Measurements from ENCODE around the gene MYRIP. TPM values are rescaled to one million over a fixed set of nuclear protein-coding genes. Genes with fewer than 3 reads are reported as not detected.

MYRIP gene
- total RNA-seq, 4 donors from 2014 or later, result 3.5 to 31.1 (median 12.1) TPM

DNA sequence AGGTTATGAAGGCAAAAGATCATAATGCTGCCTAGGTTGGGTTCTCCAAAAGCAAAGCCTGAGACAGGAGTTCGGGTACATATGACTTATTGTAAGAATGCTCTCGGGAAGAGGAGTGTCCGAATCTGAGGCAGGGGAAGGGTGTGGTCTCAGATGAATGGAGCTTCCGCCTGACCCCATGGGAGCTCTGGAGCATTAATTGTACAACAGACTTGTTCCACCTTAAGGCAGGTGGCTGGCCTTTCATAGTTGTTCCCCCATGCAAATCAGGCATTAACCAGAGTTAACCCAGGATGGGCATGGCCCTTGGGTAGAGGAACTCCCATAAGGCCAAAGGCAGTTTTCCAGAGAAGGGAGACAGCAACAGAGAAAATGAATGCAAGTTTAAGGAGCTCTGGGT, 170.6 kb downstream of the MYRIP start:
- no peak for TF ChIP-seq POLR2A (IDR thresholded peaks at IDR 0.05)
- no peak for TF ChIP-seq CTCF (IDR thresholded peaks at IDR 0.05)
- Histone ChIP-seq H3K9me3 (no peaks in the 10 kb centered on the region), H3K36me3 (no peaks in the 10 kb centered on the region), H3K4me3 (no peak overlapping the region), H3K27ac (no peak overlapping the region), H3K27me3 (no peaks in the 10 kb centered on the region), H3K4me1 (no peaks in the 10 kb centered on the region)
- intact Hi-C loops (cut with DNase I; ENCODE audit: low total_unique reads), result no loop called here
- no peak for DNase-seq

DNA sequence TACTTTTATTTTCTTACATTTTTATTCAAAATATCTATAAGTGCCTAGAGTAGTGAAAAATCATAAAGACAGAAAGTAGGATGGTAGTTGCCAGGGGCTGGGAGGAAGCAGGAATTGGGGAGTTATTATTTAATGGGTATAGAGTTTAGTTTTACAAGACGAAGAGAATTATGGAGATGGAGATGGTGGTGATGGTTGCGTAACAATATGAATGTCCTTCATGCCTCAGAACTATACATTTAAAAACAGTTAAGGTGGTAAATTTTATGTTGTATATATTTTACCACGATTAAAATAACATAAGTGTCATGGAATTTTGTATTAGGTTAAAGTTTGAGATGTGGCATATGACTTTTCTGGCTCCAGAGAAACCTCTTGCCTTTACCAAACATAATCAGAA, 171.4 kb downstream of the MYRIP start:
- DNase-seq, result no peak
- Histone ChIP-seq H3K27ac (no peak overlapping the region), H3K27me3 (no peaks in the 10 kb centered on the region), H3K9me3 (no peaks in the 10 kb centered on the region), H3K4me1 (no peaks in the 10 kb centered on the region), H3K4me3 (no peak overlapping the region), H3K36me3 (no peaks in the 10 kb centered on the region)
- TF ChIP-seq CTCF (IDR thresholded peaks at IDR 0.05) (no peak), POLR2A (IDR thresholded peaks at IDR 0.05) (no peak)
- intact Hi-C loops (cut with DNase I; ENCODE audit: low total_unique reads), result no loop called here

DNA sequence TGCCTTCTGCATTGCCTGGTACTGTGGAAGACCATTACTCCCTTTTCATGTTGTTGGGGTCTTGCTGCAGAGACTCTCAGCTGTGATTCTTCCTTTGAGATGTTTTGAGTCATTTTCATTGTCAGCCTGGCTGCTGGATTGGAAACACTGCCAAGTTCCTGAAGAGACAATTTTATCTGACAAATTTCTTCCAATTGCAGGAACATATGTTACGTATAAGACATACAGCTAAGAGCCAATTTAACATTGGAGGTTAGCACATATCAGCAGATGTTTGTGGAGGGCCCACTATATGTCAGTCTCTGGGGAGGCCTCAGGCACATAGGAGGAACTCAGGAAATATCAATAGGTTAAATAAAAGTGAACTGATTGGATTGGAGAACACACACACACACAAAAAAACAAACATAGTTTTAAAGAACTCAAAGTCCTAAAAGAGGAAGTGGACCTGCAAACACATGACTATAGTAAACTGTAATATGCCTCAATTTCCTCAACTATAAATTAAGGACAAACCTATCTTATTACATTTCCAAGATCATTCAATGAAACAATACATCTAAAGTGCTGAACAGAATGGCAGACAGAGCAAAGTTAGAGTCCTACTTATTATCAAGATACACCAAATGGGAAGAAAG, 172.3 kb downstream of the MYRIP start:
- no peak overlapping the region for H3K4me3 ChIP-seq

DNA sequence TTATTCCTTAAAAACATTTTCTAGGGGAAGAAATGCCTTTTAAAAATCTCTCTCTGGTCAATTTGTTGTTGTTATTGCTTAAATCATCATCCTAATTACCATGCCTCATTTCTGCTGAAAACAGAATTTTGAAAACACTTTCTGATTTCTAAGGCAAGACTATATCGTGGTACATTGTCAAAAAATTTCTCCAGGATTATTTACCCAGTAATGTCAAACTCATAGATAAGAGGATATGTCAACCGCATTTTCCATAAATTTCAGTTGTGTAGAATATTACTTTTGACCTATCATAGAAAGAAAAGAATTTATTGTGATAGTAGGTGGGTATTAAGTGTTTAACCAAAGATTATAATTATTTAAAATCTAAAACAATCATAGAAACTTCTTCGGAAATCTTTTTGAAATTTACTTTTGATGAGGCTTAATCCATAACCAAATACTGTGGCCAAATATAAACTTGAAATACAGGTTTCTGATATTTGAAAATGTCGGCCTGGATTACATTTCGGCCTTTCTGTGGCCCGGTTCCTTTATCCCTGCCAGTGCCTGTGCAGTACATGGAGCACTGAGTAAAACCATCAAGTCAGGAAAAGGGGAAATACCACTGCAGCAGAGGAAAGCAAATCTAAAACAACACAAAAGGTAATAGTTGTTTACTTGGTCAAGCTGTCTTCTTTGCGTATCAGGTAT, 173.4 kb downstream of the MYRIP start:
- Histone ChIP-seq H3K9me3 (no peaks in the 10 kb centered on the region), H3K4me1 (no peaks in the 10 kb centered on the region), H3K27me3 (no peaks in the 10 kb centered on the region), H3K36me3 (no peaks in the 10 kb centered on the region), H3K27ac (no peak overlapping the region), H3K4me3 (no peak overlapping the region)
- intact Hi-C loops (cut with DNase I; ENCODE audit: low total_unique reads), result no loop called here
- no peak for TF ChIP-seq CTCF (IDR thresholded peaks at IDR 0.05)
- TF ChIP-seq POLR2A (IDR thresholded peaks at IDR 0.05), result no peak
- DNase-seq, result no peak

More for the DNA sequence above, 172.3 kb downstream of the MYRIP start:
- no peaks in the 10 kb centered on the region for H3K36me3 ChIP-seq
- no peaks in the 10 kb centered on the region for H3K9me3 ChIP-seq
- TF ChIP-seq POLR2A (IDR thresholded peaks at IDR 0.05) (no peak), CTCF (IDR thresholded peaks at IDR 0.05) (no peak)
- no peaks in the 10 kb centered on the region for H3K27me3 ChIP-seq
- DNase-seq, result no peak
- intact Hi-C loops (cut with DNase I; ENCODE audit: low total_unique reads), result no loop called here
- H3K27ac ChIP-seq, result no peak overlapping the region
- H3K4me1 ChIP-seq, result no peaks in the 10 kb centered on the region

GRCh38 chr3:39989746-39990145, 180.3 kb downstream of the MYRIP start:
- DNase-seq, result no peak
- Histone ChIP-seq H3K27me3 (no peaks in the 10 kb centered on the region), H3K36me3 (no peaks in the 10 kb centered on the region), H3K4me1 (no peaks in the 10 kb centered on the region), H3K4me3 (no peak overlapping the region), H3K9me3 (no peaks in the 10 kb centered on the region), H3K27ac (no peak overlapping the region)
- TF ChIP-seq POLR2A (IDR thresholded peaks at IDR 0.05) (no peak), CTCF (IDR thresholded peaks at IDR 0.05) (no peak)
- intact Hi-C loops (cut with DNase I; ENCODE audit: low total_unique reads), result no loop called here

Data from uterus (tissue), 4 donors.